A204.1 (cell line): ENCODE measurements around the gene GLS.
"Not testable (repeated sequence)": the region's sequence is repeated elsewhere in the genome, so short reads cannot be mapped to it uniquely, and the experiment has no call there.

ENCODE experiments used
- FAIRE-seq: peaks from 2 replicates; lab custom pipeline; 2012; peaks lifted over from hg19 to GRCh38; lab: Jason Lieb, UNC

GLS gene

GRCh38 chr2:190973262-190973661 lies 92.6 kb downstream of the GLS start:
- no peak for FAIRE-seq

GRCh38 chr2:190973726-190974628 lies 93.4 kb downstream of the GLS start:
- no peak for FAIRE-seq

- FAIRE-seq = no peak
Observed at GRCh38 chr2:190974629-190975361, 94.2 kb downstream of the GLS start.

- FAIRE-seq = no peak
Observed at GRCh38 chr2:190976521-190976920, 95.9 kb downstream of the GLS start.

GRCh38 chr2:190977505-190977904 lies 96.9 kb downstream of the GLS start:
- no peak for FAIRE-seq

DNA sequence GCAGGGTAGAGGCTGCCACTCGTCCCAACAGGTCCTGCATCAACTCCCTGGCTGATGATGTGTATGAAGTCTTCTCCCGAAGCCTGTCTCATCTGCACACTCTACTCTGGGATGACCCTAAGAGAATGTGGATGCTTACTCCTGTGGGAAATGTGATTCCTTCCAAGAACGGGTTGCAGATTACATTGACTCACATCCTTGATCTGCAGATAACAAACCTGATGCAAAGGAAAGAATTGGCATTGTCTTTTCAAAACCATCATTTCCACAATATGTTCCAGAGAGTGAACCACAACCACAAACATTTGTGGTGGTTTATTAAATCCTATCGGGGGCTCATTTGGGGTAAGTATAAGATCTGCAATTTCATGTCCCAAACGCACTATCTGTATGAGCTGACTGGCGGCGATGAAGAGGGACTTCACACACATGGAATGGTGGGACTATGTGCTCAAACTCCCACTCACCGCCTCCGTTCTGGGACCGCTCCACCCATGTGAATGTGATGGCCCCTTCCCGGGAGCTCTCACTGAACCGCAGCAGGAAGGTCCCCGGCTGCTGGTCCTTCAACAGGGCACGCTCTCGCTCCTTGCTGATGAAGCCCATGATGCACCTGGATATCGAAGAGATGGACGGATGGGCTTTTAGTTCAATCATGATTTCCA lies 97.9 kb downstream of the GLS start:
- no peak for FAIRE-seq

- FAIRE-seq = no peak
Observed at GRCh38 chr2:190979906-190980629, 99.4 kb downstream of the GLS start.

DNA sequence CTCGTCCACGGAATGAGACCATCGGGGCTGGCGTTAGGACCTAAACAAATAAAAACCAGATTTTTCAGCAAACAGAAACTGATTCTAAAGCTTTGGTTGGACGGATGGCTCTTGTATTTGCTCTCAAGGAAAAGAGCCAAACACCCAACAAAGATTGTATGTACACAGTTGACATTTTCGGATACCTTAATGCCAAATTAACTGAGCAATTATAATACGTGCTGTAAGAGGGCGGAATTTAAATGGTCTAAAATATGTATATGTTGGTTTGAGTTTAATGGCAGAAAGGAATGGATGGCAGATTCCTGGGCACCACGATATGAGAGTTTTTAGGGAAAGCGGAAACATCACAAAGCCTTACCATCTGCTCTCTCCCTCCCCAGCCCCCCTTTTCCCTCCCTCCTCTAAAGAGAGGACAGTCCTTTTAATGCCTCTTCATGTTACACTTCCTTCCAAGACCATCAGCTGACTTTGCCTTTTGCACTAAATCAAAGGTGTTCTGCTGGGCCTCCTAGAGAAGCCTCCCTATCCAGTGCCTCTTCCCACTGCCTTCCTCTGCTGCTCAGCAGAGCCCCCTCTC lies 100.1 kb downstream of the GLS start:
- FAIRE-seq = no peak

GRCh38 chr2:190981333-190981732 lies 100.7 kb downstream of the GLS start:
- no peak for FAIRE-seq

GRCh38 chr2:190981733-190982132 lies 101.1 kb downstream of the GLS start:
- FAIRE-seq = no peak

- no peak for FAIRE-seq
Observed at GRCh38 chr2:190982262-190983034, 101.8 kb downstream of the GLS start.

DNA sequence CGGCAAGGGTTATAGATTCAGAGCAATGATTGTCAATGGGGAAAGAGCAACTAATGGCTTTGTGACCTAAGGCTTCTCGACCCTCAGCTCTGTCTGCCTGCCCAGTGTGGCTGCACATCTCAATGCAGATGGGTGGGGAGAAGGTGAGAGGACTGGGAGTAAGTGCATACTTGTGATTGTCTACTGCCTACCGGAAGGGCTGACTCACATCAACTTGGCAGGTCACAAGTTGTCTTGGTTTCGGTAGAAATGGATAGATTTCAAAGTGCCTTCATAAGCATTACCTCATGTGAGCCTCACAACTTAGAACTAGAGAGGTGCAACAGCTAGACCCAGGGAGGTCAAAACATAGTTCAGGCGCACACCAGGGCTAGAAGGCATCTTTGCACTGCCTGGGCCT lies 104.0 kb downstream of the GLS start:
- no peak for FAIRE-seq

DNA sequence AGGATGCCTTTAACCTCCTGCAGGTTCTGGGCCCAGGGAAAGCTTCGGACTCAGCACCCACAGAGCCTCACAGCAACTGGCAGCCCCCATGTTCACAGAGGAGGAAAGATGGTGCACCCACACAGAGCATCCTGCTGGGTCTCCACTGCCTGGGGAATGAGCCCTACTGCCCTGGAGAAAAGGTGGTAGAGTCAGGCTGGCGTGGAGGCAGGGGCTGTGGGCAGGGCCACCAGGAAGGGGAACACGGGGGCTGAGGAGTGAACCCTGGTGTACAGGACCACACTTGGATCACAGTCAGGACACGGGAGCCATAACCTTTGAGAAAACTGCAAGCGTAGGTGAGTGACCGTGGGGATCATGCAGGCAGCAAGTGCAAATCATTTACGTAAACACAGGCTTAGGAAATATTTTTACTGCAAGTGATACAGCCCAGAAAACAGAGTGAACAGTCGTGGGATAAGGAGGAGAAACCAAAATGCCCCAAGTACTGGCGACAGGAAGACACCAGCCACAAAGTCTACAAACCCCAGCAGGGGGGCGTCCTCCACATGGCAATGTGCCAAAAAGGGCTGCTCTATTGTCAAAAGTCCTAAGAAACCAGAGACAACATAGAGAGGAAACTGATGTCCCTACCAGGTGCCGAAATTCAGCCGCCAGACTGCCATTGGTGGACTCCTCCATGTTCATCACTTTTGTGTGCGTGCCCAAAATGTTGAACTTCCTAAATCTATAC lies 105.8 kb downstream of the GLS start:
- FAIRE-seq = no peak

- FAIRE-seq = no peak
Observed at GRCh38 chr2:190987116-190987515, 106.5 kb downstream of the GLS start.

DNA sequence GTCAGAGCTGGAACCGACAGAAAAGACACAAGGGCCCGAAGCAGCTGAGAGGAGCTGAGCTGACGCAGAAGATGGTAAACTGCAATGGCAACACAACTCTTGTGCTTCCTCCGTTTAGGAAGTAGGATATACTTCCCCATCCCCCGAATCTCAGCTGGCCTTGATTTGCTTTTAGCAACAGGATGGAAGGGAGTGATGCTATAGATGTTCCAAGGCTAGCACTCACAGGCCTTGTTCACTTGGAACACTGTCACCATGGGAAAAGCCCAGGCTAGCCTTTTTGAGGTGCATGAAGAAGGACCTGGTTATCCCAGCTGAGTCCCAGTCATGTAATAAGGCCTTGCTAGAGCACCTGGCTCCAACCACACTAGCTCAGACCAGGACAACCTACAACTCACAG lies 107.3 kb downstream of the GLS start:
- no peak for FAIRE-seq

- FAIRE-seq = no peak
Observed at GRCh38 chr2:190988910-190989309, 108.3 kb downstream of the GLS start.

DNA sequence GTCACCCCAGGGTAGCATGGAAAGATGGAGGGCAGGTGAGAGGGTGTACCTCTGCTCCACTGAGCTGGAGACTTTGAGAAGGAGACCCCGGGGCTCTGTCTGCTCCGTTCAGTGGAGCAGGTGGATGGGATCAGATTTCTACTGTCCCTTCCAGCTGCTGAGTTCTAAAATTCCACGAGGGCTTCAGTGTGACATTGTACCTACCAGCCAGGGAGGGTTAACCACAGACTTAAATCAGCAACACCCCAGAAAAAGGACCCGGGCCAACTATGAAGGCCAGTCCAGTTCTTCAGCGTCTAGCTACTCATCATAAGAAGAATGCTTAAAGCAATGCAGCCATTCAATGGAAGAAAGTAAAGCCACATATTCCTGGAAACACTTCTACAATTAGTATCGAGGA lies 109.5 kb downstream of the GLS start:
- FAIRE-seq = no peak

GRCh38 chr2:190993292-190993643 lies 112.6 kb downstream of the GLS start:
- FAIRE-seq = no peak

DNA sequence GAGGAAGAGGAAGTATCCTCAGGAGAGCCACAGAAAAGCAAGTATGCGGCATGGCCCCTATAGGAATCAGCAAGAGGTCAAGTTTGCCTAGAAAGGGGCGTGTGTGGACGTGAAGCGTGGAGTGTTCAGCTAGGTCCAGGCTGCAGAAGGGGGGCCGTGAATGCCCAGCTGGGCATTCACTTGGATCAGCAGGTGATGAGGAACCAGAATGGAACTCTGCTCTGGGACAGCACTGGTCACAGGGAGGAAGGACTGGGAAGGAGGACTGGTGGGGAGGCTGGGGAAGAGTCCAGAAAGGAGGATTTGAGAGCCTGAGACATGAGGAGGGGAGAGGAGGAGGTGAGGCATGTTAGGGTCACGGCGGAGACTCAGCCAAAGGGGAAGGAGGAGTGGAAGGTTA lies 113.5 kb downstream of the GLS start:
- FAIRE-seq = no peak

- not testable (repeated sequence) for FAIRE-seq
Observed at GRCh38 chr2:190995315-190995714, 114.7 kb downstream of the GLS start.
